Spinal cord (tissue), 10 donors: ENCODE results near the gene GTPBP6. TPM values are rescaled to one million over a fixed set of nuclear protein-coding genes. Genes with fewer than 3 reads are reported as not detected.

Experiments used
- DNase-seq, 6 donors: peaks; one replicate each; pipeline versions ENCODE4 v3.0.0 to v3.0.0-alpha.2; 2013 to 2015; ENCODE audit warnings: low spot score in 6 of 6, low read depth in 4 of 6
- H3K27ac ChIP-seq: one replicate; pipeline ENCODE4 v1.5.1; 2013; ENCODE audit warnings: low read depth, low read length, control low read depth
- H3K27me3 ChIP-seq: one replicate; pipeline ENCODE4 v1.6.1; 2013; ENCODE audit warnings: low read length; ENCODE audit not compliant: control insufficient read depth, insufficient read depth
- H3K36me3 ChIP-seq: one replicate; pipeline ENCODE4 v1.6.1; 2013; ENCODE audit warnings: low read length; ENCODE audit not compliant: control insufficient read depth, insufficient read depth
- H3K4me1 ChIP-seq: one replicate; pipeline ENCODE4 v1.6.1; 2013; ENCODE audit warnings: low read length; ENCODE audit not compliant: control insufficient read depth, insufficient read depth
- H3K4me3 ChIP-seq: one replicate; pipeline ENCODE4 v1.5.1; 2013; ENCODE audit warnings: low read depth, low read length, control low read depth
- H3K9me3 ChIP-seq: one replicate; pipeline ENCODE4 v1.6.1; 2013; ENCODE audit warnings: low read length; ENCODE audit not compliant: control insufficient read depth, insufficient read depth
- WGBS: methylation state at CpG from one replicate; pipeline ENCODE4 v1.1.5; 2013; ENCODE audit warnings: missing lambda C conversion rate; ENCODE audit not compliant: insufficient coverage; 5-methylcytosine and 5-hydroxymethylcytosine counted together
- polyA plus RNA-seq, 2 donors: library from polyadenylated mRNA; unstranded; fragments of 120-200 nt; gene quantifications; one replicate each; pipeline ENCODE4 v1.2.1, GENCODE V29; 2013; ENCODE audit not compliant: insufficient read length in 2 of 2
- total RNA-seq, 2 donors: library from RNA; depleted of rRNA in 1 of 2; stranded (reverse); fragments of 120-200 nt in 1 of 2; fragments of >200 nt in 1 of 2; gene quantifications; one replicate each; pipeline versions ENCODE4 v1.2.3 to v1.2.4, GENCODE V29; 2013 to 2014
- donor health status: healthy.

The GTPBP6 gene
- total and polyA plus RNA-seq, 4 donors = 10.8 to 88.3 (median 47.7) TPM

GRCh38 chrX:298993-299392, 19.6 kb downstream of the GTPBP6 start:
- H3K9me3 ChIP-seq = no peaks in the 10 kb centered on the region
- WGBS = 97% methylated on average over 31 of the region's 36 CpGs
- no peak overlapping the region for H3K4me3 ChIP-seq
- no peaks in the 10 kb centered on the region for H3K27me3 ChIP-seq
- DNase-seq = no peak
- H3K36me3 ChIP-seq = peaks cover 73% of the 10 kb centered on the region
- H3K27ac ChIP-seq = no peak overlapping the region
- H3K4me1 ChIP-seq = no peaks in the 10 kb centered on the region

- no peak overlapping the region for H3K4me3 ChIP-seq
- 98% methylated on average over 13 of the region's 21 CpGs for WGBS
- no peaks in the 10 kb centered on the region for H3K27me3 ChIP-seq
- DNase-seq = no peak
- no peaks in the 10 kb centered on the region for H3K4me1 ChIP-seq
- H3K9me3 ChIP-seq = no peaks in the 10 kb centered on the region
- no peak overlapping the region for H3K27ac ChIP-seq
- H3K36me3 ChIP-seq = peaks cover 75% of the 10 kb centered on the region
Measured at GRCh38 chrX:295136-295535, 23.5 kb downstream of the GTPBP6 start.

- WGBS = 96% methylated on average over 46 of the region's 47 CpGs
- H3K4me1 ChIP-seq = no peaks in the 10 kb centered on the region
- H3K9me3 ChIP-seq = no peaks in the 10 kb centered on the region
- no peak for DNase-seq
- no peaks in the 10 kb centered on the region for H3K27me3 ChIP-seq
- H3K27ac ChIP-seq = no peak overlapping the region
- H3K4me3 ChIP-seq = no peak overlapping the region
- H3K36me3 ChIP-seq = peaks cover 81% of the 10 kb centered on the region
Measured at GRCh38 chrX:292900-293897, 25.4 kb downstream of the GTPBP6 start.

GRCh38 chrX:291411-291901, 27.1 kb downstream of the GTPBP6 start:
- peaks cover 84% of the 10 kb centered on the region for H3K36me3 ChIP-seq
- 97% methylated on average over 29 of the region's 29 CpGs for WGBS
- H3K4me3 ChIP-seq = no peak overlapping the region
- DNase-seq = no peak
- H3K4me1 ChIP-seq = no peaks in the 10 kb centered on the region
- H3K27me3 ChIP-seq = no peaks in the 10 kb centered on the region
- no peaks in the 10 kb centered on the region for H3K9me3 ChIP-seq
- no peak overlapping the region for H3K27ac ChIP-seq

DNA sequence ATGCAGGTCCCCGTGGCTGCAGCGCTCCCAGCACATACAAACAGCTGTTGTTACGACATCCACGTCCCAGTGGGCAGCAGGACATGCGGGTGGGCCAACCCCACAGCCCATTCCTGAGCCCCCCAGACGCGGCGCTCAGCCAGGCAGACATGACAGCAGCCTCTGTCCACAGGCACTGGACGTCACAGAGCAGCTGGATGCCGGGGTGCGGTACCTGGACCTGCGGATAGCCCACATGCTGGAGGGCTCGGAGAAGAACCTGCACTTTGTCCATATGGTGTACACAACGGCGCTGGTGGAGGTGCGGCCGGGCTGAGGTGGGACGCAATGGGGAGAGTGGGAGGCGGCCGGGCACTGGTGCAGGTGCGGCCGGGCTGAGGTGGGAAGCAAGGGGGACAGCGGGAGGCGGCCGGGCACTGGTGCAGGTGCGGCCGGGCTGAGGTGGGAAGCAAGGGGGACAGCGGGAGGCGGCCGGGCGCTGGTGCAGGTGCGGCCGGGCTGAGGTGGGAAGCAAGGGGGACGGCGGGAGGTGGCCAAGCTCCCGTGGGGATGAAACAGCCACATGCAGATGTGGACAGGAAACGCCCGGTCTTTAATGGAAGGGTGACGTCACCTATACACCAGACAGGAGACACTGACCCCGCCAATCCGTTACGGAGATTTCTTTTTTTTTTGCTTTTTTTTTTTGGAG, 28.0 kb downstream of the GTPBP6 start:
- 97% methylated on average over 37 of the region's 42 CpGs for WGBS
- Histone ChIP-seq H3K4me3 (no peak overlapping the region), H3K27ac (no peak overlapping the region), H3K4me1 (no peaks in the 10 kb centered on the region), H3K9me3 (no peaks in the 10 kb centered on the region), H3K36me3 (peaks cover 84% of the 10 kb centered on the region), H3K27me3 (no peaks in the 10 kb centered on the region)
- no peak for DNase-seq

- H3K4me3 ChIP-seq = no peak overlapping the region
- no peak for DNase-seq
- H3K36me3 ChIP-seq = peaks cover 82% of the 10 kb centered on the region
- H3K4me1 ChIP-seq = peaks cover 5% of the 10 kb centered on the region
- no peak overlapping the region for H3K27ac ChIP-seq
- H3K9me3 ChIP-seq = no peaks in the 10 kb centered on the region
- no peaks in the 10 kb centered on the region for H3K27me3 ChIP-seq
- WGBS = 93% methylated on average over 25 of the region's 25 CpGs
Measured at GRCh38 chrX:288561-288991, 30.0 kb downstream of the GTPBP6 start.

GRCh38 chrX:287670-288069, 30.9 kb downstream of the GTPBP6 start:
- WGBS = 93% methylated on average over 5 of the region's 7 CpGs
- Histone ChIP-seq H3K9me3 (no peaks in the 10 kb centered on the region), H3K27me3 (no peaks in the 10 kb centered on the region), H3K4me1 (peaks cover 5% of the 10 kb centered on the region), H3K4me3 (no peak overlapping the region), H3K36me3 (peaks cover 72% of the 10 kb centered on the region), H3K27ac (no peak overlapping the region)
- DNase-seq = no peak

GRCh38 chrX:285076-285677, 33.4 kb downstream of the GTPBP6 start:
- DNase-seq = no peak
- Histone ChIP-seq H3K9me3 (no peaks in the 10 kb centered on the region), H3K4me1 (peaks cover 17% of the 10 kb centered on the region), H3K36me3 (peaks cover 48% of the 10 kb centered on the region), H3K27me3 (no peaks in the 10 kb centered on the region), H3K27ac (no peak overlapping the region), H3K4me3 (no peak overlapping the region)
- whole genome bisulfite sequencing = 94% methylated on average over 13 of the region's 13 CpGs

DNA sequence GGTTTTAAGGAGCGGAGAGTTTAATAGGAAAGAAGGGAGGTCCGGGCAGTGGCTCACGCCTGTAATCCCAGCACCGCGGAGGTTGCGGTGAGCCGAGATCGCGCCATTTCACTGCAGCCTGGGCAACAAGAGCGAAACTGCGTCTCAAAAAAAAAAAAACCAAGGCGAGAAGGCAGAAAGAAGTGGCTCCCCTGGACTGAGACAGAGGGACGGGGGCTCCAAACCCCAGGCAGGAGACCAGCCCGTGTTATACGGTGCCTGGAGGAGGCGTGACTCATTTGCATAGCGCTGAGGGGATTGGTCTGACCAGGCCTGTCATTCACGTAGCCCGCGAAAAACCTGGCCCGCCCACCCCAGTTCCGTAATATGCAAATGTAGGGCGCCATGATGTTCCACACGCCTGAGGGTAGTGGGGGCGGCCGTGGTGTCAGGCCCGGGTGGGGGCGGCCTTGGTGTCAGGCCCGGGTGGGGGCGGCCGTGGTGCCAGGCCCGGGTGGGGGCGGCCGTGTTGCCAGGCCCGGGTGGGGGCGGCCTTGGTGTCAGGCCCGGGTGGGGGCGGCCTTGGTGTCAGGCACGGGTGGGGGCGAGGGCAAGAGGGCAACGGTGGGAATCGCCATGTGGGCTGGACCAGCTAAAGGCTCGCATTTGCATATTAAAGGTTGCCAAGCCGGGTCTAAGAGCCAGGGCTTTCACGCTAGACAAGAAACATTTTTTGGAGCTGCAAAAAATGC, 35.3 kb downstream of the GTPBP6 start:
- peaks cover 17% of the 10 kb centered on the region for H3K4me1 ChIP-seq

More for the DNA sequence above, 35.3 kb downstream of the GTPBP6 start:
- DNase-seq = peak; percentile 71 to 97 (median 81)
- Histone ChIP-seq H3K9me3 (no peaks in the 10 kb centered on the region), H3K27ac (peak overlapping the region; percentile 17), H3K27me3 (no peaks in the 10 kb centered on the region), H3K4me3 (peak overlapping the region; percentile 52), H3K36me3 (peaks cover 29% of the 10 kb centered on the region)
- 0% methylated on average over 34 of the region's 45 CpGs for WGBS
